CD8-positive, alpha-beta memory T cell (primary cell): Measurements from ENCODE around the gene GSE1. TPM values are rescaled to one million over a fixed set of nuclear protein-coding genes. Genes with fewer than 3 reads are reported as not detected.
A peak's percentile ranks its signal among the peaks of the same experiment; 100 is the strongest.

Experiments used
- CTCF ChIA-PET: fragments of 350-600 bp; sonication (Branson Sonifier 250); formaldehyde crosslinking; loops from one replicate; lab custom pipeline; 2021; ENCODE audit warnings: antibody characterized with exemption; lab: Charles Lee
- POLR2A ChIA-PET: fragments of 350-600 bp; sonication (Branson Sonifier 250); formaldehyde crosslinking; loops from one replicate; lab custom pipeline; 2021; ENCODE audit warnings: antibody characterized with exemption; lab: Charles Lee
- DNase-seq, 5 donors: peaks; one replicate each; pipeline versions ENCODE4 v3.0.0 to v3.0.0-alpha.2; 2020 to 2022; ENCODE audit warnings: mixed read lengths in 1 of 5
- H3K27ac ChIP-seq: one replicate; pipeline ENCODE4 v1.7.0; 2013; ENCODE audit warnings: low read depth, mild to moderate bottlenecking, low read length, moderate library complexity
- H3K27me3 ChIP-seq: 2 replicates; pipeline ENCODE4 v1.7.0; 2013; ENCODE audit warnings: low read length, mild to moderate bottlenecking; ENCODE audit not compliant: insufficient read depth, poor library complexity, severe bottlenecking
- H3K36me3 ChIP-seq: 2 replicates; pipeline ENCODE4 v1.7.0; 2013; ENCODE audit warnings: mild to moderate bottlenecking, low read length, moderate library complexity; ENCODE audit not compliant: insufficient read depth
- H3K4me1 ChIP-seq: 2 replicates; pipeline ENCODE4 v1.7.0; 2013; ENCODE audit warnings: mild to moderate bottlenecking, low read length, moderate library complexity; ENCODE audit not compliant: insufficient read depth
- H3K4me3 ChIP-seq: 2 replicates; pipeline ENCODE4 v1.7.0; 2013; ENCODE audit warnings: mild to moderate bottlenecking, low read length
- H3K9me3 ChIP-seq: 2 replicates; pipeline ENCODE4 v1.7.0; 2013; ENCODE audit warnings: mild to moderate bottlenecking, low read length
- H3K27ac Mint-ChIP-seq, 8 donors: one replicate each; pipeline ENCODE4 v1.8.0; 2020 to 2021; ENCODE audit warnings: mixed read lengths in 8 of 8, mild to moderate bottlenecking in 6 of 8, inconsistent platforms in 3 of 8, moderate library complexity in 3 of 8
- H3K27me3 Mint-ChIP-seq, 2 donors: one replicate each; pipeline ENCODE4 v1.8.0; 2020 to 2021; ENCODE audit warnings: mixed read lengths in 2 of 2, mild to moderate bottlenecking in 1 of 2, moderate library complexity in 1 of 2
- H3K36me3 Mint-ChIP-seq, 3 donors: one replicate each; pipeline ENCODE4 v1.8.0; 2020 to 2021; ENCODE audit warnings: mixed read lengths in 3 of 3, inconsistent platforms in 1 of 3, mild to moderate bottlenecking in 1 of 3
- H3K4me1 Mint-ChIP-seq, 3 donors: one replicate each; pipeline ENCODE4 v1.8.0; 2020 to 2021; ENCODE audit warnings: mixed read lengths in 3 of 3, inconsistent platforms in 1 of 3, mild to moderate bottlenecking in 1 of 3
- H3K4me3 Mint-ChIP-seq, 7 donors: one replicate each; pipeline ENCODE4 v1.8.0; 2020 to 2021; ENCODE audit warnings: mixed read lengths in 7 of 7, mild to moderate bottlenecking in 6 of 7, moderate library complexity in 4 of 7, inconsistent platforms in 2 of 7
- H3K9me3 Mint-ChIP-seq, 5 donors: one replicate each; pipeline ENCODE4 v1.8.0; 2020 to 2022; ENCODE audit warnings: mixed read lengths in 5 of 5, mild to moderate bottlenecking in 3 of 5, moderate library complexity in 2 of 5, inconsistent platforms in 1 of 5
- polyA plus RNA-seq: library from polyadenylated mRNA; unstranded; fragments of 300-500 nt; fragmentation: Illumina TruSeq; gene quantifications from one replicate; pipeline ENCODE4 v1.2.3, GENCODE V29; 2021
- total RNA-seq, 2 experiments: library from RNA; stranded (reverse); gene quantifications; one replicate each; pipeline ENCODE4 v1.2.3, GENCODE V29; 2021

The GSE1 gene
- total RNA-seq (10 to 100 TPM; 27.8 to 28.5 TPM), polyA plus RNA-seq (5.5 TPM)

DNA sequence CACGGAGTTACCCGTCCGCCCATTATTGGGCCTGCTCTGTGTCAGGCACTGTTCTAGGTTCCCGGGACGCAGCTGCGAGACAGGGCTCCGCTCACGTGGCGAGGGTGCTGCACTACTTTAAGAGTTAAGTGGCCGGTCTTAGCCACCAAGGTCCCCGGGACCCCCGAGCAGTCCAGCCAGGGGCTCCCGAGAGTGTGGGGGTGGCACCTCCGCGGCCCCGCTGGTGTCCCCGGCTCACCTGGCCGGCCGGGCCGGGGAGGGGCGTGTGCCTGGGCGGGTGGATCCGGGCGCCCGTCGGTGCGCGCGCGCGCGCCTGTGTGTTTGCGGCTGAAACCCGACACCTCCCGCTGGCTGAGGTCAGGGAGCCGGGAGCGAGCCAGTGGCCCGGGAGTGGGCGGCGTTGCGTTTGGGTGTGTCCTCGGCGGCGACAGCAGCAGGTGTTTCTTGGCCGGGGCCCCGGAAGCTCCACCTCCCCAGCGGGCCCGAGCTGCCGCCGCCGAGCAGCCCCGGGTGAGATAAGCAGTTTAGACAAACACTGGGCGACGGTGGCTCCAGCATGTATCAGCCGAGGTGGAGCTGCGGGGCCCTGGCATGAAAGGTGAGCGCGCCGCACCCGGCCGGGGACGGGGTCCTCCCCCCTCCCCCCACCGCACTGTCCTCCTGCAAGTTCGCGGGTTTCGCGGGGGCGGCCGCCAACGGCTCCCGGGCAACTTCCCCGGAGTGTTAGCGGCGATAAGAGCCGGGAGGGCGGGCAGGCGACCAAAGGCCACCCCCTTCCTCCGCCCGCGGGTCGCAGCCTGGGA lies at the start of gene GSE1:
Gene GSE1 (plus strand): TSS at position 522 of the 803 bp plus-strand sequence. CDS start 70 bp downstream, at position 592.
- H3K36me3 Mint-ChIP-seq, result peaks cover 0 to 3% (median 0%) of the 10 kb centered on the region in 3 donors
- no peaks in the 10 kb centered on the region for H3K27me3 Mint-ChIP-seq
- peak within 1 kb of the TSS in 5 of 8 donors; percentile 53 to 92 (median 82) for H3K27ac Mint-ChIP-seq
- peak within 1 kb of the TSS; percentile 41 for H3K4me3 ChIP-seq
- DNase-seq, result peak; percentile 59 to 77 (median 67)
- peaks cover 43 to 65% (median 49%) of the 10 kb centered on the region in 3 donors for H3K4me1 Mint-ChIP-seq
- peaks cover 0 to 3% (median 0%) of the 10 kb centered on the region in 5 donors for H3K9me3 Mint-ChIP-seq
- ChIA-PET CTCF (interaction anchor here (0.9 to 10.5 kb wide), 8 partner anchors 13 to 194 kb away, joined by 3 to 205 read pairs (median 4); no protein-coding TSS in a partner anchor), POLR2A (interaction anchor here (0.6 to 5.1 kb wide), 6 partner anchors 9 to 1771 kb away, joined by 3 to 32 read pairs (median 4); partner anchors contain the start of gene FBXO31)
- peaks cover 49% of the 10 kb centered on the region for H3K4me1 ChIP-seq
- no peaks in the 10 kb centered on the region for H3K36me3 ChIP-seq
- H3K27me3 ChIP-seq, result no peaks in the 10 kb centered on the region
- peak within 1 kb of the TSS; percentile 75 to 94 (median 82) for H3K4me3 Mint-ChIP-seq
- H3K27ac ChIP-seq, result peak within 1 kb of the TSS; percentile 69
- no peaks in the 10 kb centered on the region for H3K9me3 ChIP-seq

DNA sequence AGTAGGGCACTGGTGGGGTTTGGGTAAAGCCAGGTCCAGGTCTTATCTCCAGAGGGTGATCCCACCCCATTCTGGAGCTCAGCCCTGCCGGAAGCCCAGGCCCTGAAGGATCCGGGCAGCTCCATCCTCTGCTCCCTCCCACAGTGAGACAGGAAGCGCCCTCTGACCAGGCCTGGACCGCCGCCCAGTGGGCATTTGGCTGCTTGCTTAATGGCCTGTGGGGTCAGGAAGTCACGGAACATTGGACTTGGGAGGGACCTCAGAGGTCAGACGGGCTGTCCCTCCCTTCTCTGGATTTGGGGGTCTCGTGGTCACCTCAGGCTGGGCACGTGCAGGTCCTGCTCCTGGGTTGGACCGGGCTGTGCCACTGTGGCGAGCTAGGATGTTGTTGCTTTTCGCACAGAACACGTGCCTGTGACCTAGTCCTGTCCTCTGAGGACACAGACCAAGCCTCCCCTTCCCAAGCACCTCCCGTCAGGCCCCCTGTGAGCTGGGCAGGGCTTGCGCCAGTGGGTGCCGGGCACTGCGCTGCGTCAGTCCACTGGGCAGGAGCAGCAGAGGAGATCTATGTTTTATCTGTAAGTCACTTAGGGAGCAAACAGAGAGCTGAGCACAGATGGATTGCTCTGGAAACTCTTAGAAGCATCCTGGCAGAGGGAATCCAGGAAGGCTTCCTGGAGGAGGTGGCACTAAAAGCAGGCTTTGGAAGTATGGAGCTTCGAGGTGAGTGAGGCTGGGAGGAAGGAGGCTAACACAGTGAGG lies 49.4 kb upstream of the GSE1 start:
- H3K36me3 ChIP-seq, result no peaks in the 10 kb centered on the region
- peak overlapping the region; percentile 95 for H3K27ac ChIP-seq
- peak overlapping the region; percentile 81 to 98 (median 85) for H3K27ac Mint-ChIP-seq
- ChIA-PET POLR2A (interaction anchor here (1.1 kb wide), 1 partner anchor 10 kb away, joined by 5 read pairs; no protein-coding TSS in a partner anchor), CTCF (interaction anchor here (1.0 to 1.8 kb wide), 3 partner anchors 10 to 46 kb away, joined by 3 to 9 read pairs (median 4); no protein-coding TSS in a partner anchor)
- H3K4me3 ChIP-seq, result no peak overlapping the region
- H3K9me3 ChIP-seq, result no peaks in the 10 kb centered on the region
- peak overlapping the region in 2 of 7 donors; percentile 67 to 73 for H3K4me3 Mint-ChIP-seq
- no peaks in the 10 kb centered on the region for H3K9me3 Mint-ChIP-seq
- H3K4me1 ChIP-seq, result peaks cover 27% of the 10 kb centered on the region
- H3K27me3 Mint-ChIP-seq, result no peaks in the 10 kb centered on the region
- no peaks in the 10 kb centered on the region for H3K27me3 ChIP-seq
- DNase-seq, result no peak
- H3K4me1 Mint-ChIP-seq, result peaks cover 60 to 96% (median 76%) of the 10 kb centered on the region in 3 donors
- H3K36me3 Mint-ChIP-seq, result peaks cover 0 to 2% (median 0%) of the 10 kb centered on the region in 3 donors

DNA sequence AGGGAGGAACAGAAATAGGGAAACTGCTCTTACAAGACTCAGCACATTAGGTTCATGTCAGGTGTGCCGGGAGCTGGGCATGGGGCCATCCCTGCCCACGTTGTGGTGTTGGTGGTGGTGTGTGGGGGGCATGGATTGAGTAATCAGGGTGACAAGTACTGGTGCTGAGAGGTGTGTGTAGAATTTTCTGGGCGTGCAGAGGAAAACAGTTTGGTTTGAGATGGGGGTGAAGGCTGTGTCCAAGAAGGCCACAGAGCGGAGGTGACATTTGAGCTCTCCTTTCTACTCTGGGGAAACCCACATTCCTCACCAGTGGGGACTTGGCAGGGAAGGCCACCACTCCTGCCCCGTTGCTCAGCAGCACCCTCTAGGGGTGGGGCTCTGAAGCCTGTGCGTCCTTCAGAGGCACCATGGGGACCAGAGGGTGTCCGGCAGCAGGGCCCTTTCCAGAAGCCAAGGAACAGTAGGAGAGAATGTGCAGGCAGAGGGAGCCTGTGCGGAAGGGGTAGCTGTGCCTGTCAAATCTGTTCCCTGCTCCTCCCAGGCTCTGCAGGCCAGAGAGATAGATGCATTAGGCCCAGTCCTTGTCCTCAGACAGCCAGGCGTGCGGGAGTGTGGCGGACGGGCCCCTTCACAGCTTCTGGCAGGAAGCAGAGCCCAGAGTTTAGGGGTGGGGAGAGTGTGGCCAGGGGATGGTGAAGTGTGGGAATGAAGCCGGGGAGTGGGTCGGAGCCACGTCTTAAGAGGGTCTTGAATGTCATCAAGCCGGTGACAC lies 48.7 kb upstream of the GSE1 start:
- Histone ChIP-seq H3K4me3 (no peak overlapping the region), H3K9me3 (no peaks in the 10 kb centered on the region), H3K36me3 (no peaks in the 10 kb centered on the region), H3K27me3 (no peaks in the 10 kb centered on the region), H3K27ac (peak overlapping the region; percentile 95), H3K4me1 (peaks cover 35% of the 10 kb centered on the region)
- Mint-ChIP-seq H3K4me1 (peaks cover 65 to 96% (median 82%) of the 10 kb centered on the region in 3 donors), H3K4me3 (peak overlapping the region in 5 of 7 donors; percentile 5 to 82 (median 42)), H3K27ac (peak overlapping the region; percentile 81 to 98 (median 85)), H3K9me3 (peaks cover 0 to 3% (median 0%) of the 10 kb centered on the region in 5 donors), H3K27me3 (no peaks in the 10 kb centered on the region), H3K36me3 (peaks cover 0 to 2% (median 0%) of the 10 kb centered on the region in 3 donors)
- peak in 3 of 5 donors; percentile 27 to 30 (median 27) for DNase-seq
- ChIA-PET CTCF (interaction anchor here (0.9 to 1.8 kb wide), 4 partner anchors 9 to 51 kb away, joined by 3 to 9 read pairs (median 4); no protein-coding TSS in a partner anchor), POLR2A (no interaction called here)

DNA sequence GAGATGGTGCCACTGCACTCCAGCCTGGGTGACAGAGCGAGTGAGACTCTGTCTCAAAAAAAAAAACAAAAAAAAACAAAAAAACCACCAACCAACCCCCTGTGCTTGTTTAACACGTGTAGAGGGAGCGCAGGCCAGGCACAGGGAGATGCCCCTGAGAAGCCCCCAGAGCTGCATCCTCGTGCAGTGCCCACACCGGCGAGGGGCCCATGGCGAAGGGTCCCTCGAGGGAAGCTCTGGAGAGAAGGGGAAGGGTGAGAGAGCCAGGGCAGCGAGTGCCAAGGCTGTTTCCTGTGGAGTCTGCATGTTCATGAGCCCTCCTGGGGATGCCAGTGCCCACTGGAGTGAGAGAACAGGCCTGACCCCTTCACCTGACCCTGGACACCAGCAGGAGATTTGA lies 47.8 kb upstream of the GSE1 start:
- Mint-ChIP-seq H3K27me3 (no peaks in the 10 kb centered on the region), H3K4me1 (peaks cover 69 to 96% (median 84%) of the 10 kb centered on the region in 3 donors), H3K9me3 (peaks cover 0 to 3% (median 0%) of the 10 kb centered on the region in 5 donors), H3K27ac (peak overlapping the region in 4 of 8 donors; percentile 55 to 98 (median 87)), H3K36me3 (peaks cover 0 to 1% (median 0%) of the 10 kb centered on the region in 3 donors), H3K4me3 (no peak overlapping the region)
- CTCF ChIA-PET, result no interaction called here
- Histone ChIP-seq H3K4me3 (no peak overlapping the region), H3K27ac (peak overlapping the region; percentile 65), H3K27me3 (no peaks in the 10 kb centered on the region), H3K4me1 (peaks cover 44% of the 10 kb centered on the region), H3K36me3 (no peaks in the 10 kb centered on the region), H3K9me3 (no peaks in the 10 kb centered on the region)
- POLR2A ChIA-PET, result no interaction called here
- DNase-seq, result no peak

DNA sequence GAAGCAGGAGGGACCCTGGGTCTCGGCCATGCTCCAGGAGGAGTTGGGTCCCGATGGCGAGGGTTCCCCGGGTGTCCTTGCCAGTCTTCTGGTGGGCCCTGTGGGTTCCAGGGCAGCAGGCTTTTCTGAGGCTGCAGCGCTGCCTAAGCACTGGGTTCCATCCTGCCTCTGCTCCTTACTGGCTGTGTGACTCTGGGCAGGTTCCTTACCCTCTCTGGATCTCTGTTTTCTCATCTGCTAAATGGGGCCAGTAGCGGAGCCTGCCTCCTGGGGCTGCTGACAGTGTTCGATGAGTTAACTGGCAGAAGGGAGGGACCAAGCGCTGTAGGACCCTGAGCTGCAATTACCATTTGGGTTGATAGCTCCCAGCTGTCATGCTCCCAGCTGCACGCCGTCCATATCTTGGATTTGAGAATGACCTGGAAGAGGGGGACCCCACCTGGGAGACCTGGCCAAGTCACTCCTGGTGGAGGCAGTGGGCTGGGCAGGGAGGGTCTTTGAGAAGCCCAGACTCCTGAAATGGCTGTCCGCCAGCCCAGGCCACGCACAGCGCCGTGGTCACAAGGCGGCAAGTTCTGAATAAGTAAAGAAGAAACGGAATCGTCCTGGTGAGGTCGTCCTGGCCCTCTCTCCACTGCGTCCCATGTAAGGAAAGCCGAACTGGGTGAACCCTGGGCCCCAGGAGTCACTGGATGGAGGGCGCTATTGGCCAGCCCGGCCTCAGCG lies 47.2 kb upstream of the GSE1 start:
- Histone ChIP-seq H3K27me3 (no peaks in the 10 kb centered on the region), H3K4me1 (peaks cover 50% of the 10 kb centered on the region), H3K9me3 (no peaks in the 10 kb centered on the region), H3K36me3 (no peaks in the 10 kb centered on the region), H3K27ac (peak overlapping the region; percentile 65), H3K4me3 (no peak overlapping the region)
- POLR2A ChIA-PET, result interaction anchor here (0.6 kb wide), 1 partner anchor 14 kb away, joined by 10 read pairs; no protein-coding TSS in a partner anchor
- Mint-ChIP-seq H3K4me1 (peaks cover 72 to 96% (median 84%) of the 10 kb centered on the region in 3 donors), H3K4me3 (peak overlapping the region in 2 of 7 donors; percentile 38 to 63), H3K27ac (peak overlapping the region in 6 of 8 donors; percentile 40 to 98 (median 84)), H3K36me3 (peaks cover 0 to 1% (median 0%) of the 10 kb centered on the region in 3 donors), H3K27me3 (no peaks in the 10 kb centered on the region), H3K9me3 (peaks cover 0 to 3% (median 0%) of the 10 kb centered on the region in 5 donors)
- no peak for DNase-seq
- CTCF ChIA-PET, result interaction anchor here (1.2 kb wide), 1 partner anchor 11 kb away, joined by 4 read pairs; no protein-coding TSS in a partner anchor

DNA sequence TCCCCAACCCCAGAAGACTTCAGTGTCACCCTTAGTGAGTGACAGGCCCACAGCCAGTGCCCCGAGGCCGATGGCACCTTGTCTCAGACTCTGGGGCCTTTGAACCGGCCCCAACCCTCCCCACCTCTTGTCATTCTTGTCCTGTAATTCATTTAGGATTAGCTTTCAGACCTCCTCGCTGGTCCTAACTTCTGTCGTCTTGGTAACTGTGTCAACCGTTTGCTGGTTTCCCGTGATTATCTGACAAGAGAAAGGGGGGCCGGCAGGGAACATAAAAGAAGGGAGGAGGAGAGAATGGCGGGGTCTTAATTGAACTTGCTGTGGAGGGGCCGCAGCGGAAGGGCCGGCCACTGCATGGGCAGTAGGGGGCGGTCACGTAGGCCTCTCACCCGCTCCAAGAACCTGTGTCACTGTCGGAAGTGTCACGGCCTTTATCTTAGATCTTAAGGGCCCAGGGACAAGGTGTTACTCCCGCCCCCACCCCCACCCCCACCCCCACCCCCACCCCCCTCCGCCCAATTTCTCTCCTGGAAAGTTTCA lies 46.5 kb upstream of the GSE1 start:
- H3K27ac Mint-ChIP-seq, result peak overlapping the region; percentile 68 to 86 (median 79)
- peaks cover 74 to 97% (median 88%) of the 10 kb centered on the region in 3 donors for H3K4me1 Mint-ChIP-seq
- Histone ChIP-seq H3K4me3 (no peak overlapping the region), H3K27me3 (no peaks in the 10 kb centered on the region), H3K4me1 (peaks cover 57% of the 10 kb centered on the region), H3K27ac (peak overlapping the region; percentile 65), H3K9me3 (no peaks in the 10 kb centered on the region), H3K36me3 (no peaks in the 10 kb centered on the region)
- H3K36me3 Mint-ChIP-seq, result peaks cover 0 to 1% (median 0%) of the 10 kb centered on the region in 3 donors
- H3K9me3 Mint-ChIP-seq, result peaks cover 0 to 3% (median 0%) of the 10 kb centered on the region in 5 donors
- no peak for DNase-seq
- H3K4me3 Mint-ChIP-seq, result peak overlapping the region in 5 of 7 donors; percentile 12 to 56 (median 38)
- peaks cover 0 to 3% of the 10 kb centered on the region in 2 donors for H3K27me3 Mint-ChIP-seq
- ChIA-PET POLR2A (interaction anchor here (0.6 to 0.9 kb wide), 2 partner anchors 10 to 14 kb away, joined by 3 to 10 read pairs; no protein-coding TSS in a partner anchor), CTCF (interaction anchor here (1.0 to 3.5 kb wide), 4 partner anchors 9 to 50 kb away, joined by 3 to 16 read pairs (median 6); no protein-coding TSS in a partner anchor)
